GM19351 (cell line): ENCODE results near the gene RARRES1.

Experiments
- ATAC-seq: cut with Tn5 transposase; IDR thresholded peaks from one replicate; pipeline ENCODE4 v1.9.1; 2021; ENCODE audit warnings: mild to moderate bottlenecking, moderate library complexity; ENCODE audit not compliant: unreplicated experiment

The RARRES1 gene, protein sequence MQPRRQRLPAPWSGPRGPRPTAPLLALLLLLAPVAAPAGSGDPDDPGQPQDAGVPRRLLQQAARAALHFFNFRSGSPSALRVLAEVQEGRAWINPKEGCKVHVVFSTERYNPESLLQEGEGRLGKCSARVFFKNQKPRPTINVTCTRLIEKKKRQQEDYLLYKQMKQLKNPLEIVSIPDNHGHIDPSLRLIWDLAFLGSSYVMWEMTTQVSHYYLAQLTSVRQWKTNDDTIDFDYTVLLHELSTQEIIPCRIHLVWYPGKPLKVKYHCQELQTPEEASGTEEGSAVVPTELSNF

DNA sequence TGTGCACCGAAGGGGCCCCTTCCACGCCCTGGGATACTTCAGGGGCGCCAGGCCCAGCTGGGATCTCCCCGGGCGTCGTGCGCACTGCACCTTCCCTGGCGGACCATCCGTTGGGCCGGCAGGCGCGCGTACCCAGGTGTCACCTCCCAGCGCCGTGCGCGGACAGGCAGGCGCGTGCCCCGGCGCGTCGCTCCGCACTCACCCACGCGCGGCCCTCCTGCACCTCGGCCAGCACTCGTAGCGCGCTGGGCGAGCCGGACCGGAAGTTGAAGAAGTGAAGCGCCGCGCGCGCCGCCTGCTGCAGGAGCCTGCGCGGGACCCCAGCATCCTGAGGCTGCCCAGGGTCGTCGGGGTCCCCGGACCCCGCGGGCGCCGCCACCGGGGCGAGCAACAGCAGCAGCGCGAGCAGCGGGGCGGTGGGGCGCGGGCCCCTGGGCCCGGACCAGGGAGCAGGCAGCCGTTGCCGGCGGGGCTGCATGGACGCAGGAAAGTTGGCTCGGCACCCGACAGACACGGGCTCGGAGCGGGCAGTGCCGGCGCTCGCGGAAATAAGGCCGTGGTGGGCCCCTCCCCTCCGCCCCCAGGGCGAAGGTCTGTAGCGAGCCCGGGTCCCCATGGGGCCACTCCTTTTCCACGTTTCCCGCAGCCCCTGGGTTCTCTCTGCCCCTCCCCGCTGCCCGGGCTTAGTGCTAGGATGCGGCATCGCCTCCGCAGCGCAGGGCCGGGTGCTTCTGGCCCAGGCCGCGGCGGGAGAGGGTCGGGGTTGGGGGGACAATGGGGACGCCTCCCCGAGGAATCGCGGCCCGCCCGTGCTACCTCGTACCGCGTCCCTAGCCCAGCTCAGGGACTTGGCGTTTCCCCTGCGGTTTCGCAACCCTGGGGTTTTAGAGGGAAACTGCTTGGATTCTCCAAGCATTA is at the start of gene RARRES1:
Gene RARRES1 (minus strand): TSS at position 520 of the 918 bp plus-strand sequence. CDS start 42 bp downstream, at position 478.
- peak; percentile 67 for ATAC-seq

DNA sequence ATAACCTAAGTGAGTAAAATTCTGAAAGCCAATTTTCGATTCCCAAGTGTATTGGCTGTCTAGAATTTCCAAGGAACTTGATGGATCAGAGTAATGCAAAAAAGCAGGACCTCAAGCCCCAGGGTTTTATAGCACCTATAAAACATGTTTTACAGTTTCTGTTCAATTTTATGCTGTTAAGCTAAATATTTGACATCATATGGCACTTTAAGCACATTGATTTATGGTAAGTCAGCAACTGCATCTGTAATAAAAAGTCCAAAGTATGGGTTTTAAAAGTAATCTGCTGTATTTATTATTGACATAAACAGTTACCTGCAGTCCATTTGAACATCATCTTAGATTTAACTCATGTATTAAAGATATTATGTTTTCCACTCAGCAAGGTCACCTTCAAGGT is 49.6 kb upstream of the RARRES1 start:
- ATAC-seq: no peak

DNA sequence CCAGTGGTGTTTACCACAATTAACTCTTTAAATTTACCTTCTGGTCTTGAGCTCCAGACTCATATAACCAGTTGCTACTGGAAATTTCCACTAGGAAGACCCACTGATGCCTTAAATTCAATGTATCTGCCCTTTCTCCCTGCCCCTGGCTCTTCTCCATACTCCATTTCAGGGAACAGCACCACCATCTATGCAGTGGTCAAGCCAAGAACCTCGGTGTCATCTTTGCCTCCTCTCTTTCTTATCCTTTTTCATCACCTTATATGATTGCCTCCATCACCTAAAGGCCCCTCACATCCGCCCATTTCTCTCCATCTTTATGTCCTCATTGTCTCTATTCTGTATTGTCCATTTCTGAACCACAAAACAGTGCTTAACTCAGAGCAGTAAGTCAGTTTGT is 48.9 kb upstream of the RARRES1 start:
- no peak for ATAC-seq

DNA sequence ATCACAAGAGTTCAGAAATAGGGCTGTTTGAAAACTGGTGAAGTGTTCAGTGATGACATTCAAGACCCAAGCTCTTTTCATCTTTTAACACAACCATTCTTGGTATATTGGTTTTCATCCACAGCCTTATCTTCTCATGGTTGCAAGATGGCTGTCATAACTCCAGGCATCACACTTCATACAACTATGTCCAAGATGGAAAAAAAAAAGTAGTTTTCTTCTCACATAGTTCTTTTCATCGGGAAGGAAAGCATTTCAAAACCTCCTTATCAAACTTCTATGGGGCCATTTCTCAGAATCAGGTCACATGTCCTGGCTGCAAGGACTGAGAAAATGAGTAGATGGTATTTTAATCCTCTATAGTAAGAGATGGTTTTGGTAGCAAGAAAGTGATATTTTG is 48.5 kb upstream of the RARRES1 start:
- ATAC-seq: no peak

DNA sequence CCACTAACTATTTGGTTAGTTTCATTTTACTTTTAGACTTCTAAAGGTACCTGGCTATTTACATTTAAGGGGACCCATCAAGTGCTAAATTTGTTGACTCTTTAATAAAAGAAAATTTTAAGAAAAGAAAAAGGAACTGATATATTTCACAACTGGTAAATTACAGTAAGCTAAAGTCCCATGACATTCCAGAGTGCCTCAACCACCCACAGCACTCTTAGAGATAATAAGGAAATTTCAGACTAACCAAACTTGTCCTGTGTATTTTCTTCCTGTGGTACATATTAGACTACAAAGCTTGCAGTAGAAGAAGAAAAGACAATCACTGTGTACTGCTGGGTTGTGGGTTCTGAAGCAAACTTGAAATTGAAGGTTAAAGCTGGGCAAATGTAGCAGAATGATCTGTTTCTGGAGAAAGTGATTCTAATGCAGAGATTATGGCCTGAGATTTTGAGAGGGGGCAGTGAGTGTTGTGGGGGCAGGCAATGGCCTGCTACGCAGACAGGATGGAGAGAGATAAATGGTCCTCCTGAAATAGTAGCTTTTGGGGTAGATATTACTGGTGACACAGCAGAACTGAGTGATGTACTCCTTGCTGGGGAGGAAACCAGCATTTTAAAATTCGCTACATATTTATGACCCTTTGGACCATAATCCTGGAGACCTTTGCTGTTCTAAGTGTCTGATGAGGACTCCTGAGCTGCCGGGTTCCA is 45.1 kb upstream of the RARRES1 start:
- ATAC-seq: no peak

DNA sequence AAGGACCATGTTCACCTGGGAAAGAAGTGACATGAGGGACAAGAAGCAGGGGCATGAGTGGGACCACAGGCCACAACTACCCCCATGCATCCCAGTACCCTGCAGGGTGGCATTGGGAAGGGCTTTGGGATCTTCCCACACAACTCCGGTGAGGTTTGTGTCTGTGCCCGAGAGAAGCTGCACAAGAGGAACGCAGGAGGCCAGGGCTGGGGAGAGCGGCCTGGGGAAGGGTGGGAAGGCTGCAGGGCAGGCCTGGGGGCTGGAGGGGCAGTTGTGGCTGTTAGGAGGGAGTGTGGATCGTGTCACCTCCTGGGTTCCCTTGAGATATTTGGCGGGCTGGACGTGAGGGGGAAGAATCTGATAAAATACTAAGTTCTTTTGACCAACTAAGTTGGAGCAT is 44.3 kb upstream of the RARRES1 start:
- no peak for ATAC-seq

DNA sequence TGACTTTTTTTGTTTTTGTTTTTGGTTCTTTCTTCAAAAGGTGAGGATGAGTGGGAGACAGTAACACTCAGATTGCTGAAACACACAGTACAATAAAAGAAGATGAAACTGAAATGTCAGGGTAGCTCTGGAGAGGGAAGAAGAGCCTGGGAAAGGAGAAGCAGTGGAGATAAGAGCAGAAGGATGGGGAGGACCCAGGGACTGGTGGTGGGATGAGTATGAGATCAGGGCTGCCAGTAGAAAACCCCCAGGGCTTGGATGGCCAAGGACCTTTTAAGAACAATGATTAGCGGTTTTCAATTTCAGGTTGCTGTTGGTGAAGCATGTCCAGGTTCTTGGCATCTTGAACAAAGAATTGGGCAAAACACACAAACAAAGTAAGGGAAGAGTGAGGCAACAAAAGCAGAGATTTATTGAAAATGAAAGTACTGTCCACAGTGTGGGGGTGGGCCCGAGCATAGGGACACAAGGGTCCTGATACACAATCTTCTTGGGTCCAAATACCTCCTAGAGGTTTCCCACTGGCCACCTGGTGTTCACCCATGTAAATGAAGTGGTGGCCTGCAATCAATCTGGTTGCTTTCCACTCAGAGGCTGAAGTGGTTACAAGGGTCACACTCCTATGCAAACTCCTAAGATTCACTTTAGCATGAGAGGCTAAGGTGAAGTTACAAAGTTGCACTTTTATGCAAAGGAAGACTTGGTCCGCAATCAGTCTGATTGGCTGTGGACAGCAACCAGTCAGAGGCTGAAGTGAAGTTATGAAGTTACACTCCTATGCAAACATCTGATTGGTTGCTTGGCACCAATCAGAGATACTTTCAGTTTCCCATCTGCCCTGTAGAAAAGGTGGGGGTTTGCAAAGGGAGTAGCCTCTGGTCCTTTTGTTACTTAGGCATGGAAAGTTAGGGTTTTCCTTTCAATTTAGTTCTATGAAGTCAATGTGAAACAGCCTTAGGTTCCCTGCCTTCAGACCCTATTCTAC is 43.5 kb upstream of the RARRES1 start:
- ATAC-seq: peak; percentile 68

DNA sequence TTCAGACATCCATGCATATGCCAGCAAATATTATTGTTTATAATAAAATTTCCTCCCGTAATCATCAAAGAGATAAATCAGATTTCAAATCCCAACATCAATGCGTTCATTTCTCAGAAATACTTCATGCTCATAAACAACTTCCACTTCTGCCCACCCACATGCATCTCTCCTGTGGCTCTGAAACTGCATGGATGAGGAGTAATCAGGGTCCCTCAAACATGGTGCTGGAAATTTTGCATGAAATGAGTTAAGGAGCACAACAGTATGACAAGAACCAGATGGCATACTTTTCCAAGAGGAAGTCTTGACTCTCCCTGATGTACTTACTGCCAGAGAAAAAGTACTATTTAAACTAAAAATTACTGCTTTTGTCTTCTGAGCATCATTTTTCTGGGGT is 42.7 kb upstream of the RARRES1 start:
- no peak for ATAC-seq

DNA sequence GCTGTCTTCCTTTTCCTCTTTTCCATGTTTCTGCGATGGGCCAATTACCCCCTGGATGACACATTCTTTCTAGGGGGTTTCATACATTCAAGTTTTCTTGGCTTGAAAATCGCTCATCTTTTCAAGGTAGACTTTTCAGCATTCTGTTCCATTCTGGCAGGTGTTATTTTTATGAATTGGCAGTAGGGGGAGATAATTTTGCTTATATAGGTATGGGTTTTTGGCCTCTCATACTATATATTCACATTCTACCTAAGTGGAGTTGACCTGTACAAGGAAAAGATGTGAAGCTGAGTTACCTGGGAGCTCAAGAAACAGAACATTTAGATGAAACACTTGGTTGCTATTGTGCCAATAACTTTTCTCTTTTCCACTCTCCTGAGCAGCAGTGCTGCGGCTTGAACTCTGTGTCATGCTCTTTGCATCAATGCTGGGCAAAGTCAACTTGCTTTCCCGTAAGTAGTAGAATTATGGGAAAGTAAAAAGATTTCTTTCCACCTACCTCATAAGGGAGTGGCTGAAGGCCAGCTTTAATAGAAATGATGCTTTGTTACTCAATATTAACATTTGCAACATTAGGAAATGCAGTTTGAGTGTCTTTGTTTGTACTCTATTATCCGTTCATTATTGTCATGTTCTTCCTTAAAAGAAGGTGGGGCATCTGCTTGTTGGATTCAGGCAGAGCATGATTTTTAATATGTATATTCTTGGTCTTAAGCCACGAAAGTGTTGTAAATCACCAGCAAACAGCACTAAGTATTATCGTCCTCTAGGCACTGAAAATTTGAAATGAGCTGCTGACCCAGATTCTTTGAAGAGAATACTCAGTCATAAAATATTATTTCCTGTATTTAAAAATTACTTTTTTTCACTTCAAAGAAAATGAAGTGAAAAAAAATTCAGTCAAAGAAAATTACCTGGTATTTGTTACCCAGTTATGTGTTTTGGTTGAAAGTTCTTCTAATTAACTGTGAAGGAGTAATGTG is 41.9 kb upstream of the RARRES1 start:
- ATAC-seq: no peak

DNA sequence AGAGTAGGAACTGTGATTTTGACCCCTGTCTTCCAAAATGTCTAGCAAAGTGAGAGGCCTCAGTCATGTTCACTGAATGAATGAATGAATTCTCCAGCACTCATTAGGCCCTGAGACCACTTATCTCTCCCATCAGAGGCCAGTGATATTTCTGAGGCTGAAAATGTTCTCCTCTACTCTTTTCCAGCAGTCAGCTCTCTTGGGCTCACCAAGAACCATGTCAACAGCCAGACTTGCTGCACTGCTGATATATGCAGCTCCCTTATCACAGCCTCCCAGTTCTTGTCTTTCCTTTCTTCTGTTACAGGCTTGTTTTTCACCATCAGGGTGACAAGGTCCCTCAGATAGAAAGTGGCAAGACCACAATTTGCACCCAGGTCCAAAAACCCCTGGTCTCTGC is 40.9 kb upstream of the RARRES1 start:
- no peak for ATAC-seq

DNA sequence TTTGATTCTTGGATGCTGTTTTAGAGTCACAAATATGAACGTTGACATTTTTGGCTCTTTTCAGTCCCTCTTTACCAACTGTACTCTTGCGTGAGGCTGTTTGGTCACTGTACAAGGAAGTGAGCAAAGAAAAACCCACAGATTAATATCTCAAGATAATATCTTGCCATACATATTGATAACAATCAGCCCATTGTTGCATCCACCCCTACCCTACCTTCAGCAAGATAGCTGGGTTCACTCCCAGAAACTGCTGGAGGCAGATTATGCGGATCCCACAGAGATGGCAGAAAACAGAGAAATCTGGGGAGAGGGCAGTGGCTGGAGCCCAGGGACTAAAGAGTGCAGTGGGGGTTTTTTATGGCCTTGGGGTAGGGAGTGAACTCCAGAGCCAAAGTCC is 39.7 kb upstream of the RARRES1 start:
- ATAC-seq: no peak

DNA sequence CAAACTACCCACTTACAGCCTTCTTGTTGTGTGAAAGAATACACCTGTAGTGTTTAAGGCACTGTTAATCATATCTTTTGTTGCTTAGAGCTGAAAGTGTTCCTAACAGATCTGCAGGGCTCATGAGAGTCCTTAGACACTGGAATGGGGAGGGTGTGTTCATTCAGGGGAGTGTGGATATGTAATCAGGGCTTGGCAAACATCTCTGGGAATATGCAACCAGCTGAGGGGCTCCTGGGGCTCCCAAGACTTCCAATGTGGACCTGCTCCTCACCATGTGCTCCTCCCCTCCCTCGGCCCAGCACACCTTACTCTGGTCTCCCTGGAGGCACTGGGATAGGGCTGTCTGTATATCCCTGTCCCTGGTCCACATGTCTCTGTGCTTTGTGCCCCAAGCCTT is 39.3 kb upstream of the RARRES1 start:
- ATAC-seq: no peak

DNA sequence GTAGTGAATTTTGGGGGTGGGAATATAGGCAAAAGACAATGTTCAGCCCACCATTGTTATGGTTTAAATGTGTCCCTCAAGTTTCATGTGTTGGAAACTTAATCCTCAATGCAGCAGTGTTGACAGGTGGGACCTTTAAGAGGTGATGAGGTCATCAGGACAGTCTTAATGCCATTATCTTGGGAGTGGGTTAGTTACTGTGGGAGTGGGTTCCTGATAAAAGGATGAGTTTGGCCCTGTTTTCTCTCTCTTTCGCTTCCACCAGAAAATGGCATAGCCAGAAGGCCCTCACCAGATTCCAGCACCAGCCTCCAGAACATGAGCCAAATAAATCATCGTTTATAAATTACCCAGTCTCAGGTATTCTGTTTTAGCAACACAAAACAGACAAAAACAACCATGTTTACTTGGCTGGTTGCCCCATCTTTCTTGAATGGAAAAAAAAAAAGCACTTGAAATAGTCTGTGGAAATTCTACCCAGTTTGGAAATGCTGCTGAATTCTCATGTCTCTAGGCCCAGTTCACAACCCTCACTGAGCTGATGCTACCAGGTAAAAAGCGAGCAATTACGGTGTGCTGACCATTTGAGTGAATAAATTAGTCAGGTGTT is 38.6 kb upstream of the RARRES1 start:
- no peak for ATAC-seq

DNA sequence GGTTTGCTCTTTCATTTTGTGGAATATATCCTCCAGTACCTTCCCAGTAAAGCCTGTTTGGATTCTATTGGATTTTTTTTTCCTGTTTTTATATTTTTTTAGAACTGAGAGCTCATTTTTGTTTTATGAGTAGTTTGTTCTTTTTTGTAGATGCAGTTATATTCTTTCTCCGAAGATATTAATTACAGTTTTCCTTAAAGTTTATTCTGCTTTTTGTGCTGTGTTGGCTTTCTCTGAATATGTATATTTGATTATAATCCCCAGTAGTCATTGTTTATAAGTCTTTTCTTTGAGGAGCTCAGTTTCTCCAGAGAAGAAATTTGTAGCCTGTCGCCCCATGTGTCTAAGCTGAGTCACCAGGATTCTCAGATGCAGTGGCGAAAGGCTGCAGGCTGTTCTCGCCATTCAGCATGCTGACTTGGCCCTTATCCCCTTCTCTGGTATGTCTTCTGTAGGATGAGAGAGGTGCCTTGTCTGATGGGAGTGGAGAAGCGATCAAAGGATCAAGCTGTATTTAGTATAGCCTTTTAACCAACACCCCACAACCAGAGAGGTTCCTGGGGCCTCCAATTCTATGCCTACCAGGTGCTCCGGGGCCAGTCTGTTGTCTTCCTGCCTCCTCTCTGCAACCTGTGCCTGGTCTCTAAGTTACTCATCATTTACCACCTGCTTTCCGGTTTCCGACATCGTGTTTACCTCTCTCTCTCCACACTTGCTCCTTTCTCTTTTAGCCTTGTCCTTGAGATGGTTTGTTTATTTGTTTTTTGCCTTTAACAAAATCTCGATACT is 37.9 kb upstream of the RARRES1 start:
- no peak for ATAC-seq

DNA sequence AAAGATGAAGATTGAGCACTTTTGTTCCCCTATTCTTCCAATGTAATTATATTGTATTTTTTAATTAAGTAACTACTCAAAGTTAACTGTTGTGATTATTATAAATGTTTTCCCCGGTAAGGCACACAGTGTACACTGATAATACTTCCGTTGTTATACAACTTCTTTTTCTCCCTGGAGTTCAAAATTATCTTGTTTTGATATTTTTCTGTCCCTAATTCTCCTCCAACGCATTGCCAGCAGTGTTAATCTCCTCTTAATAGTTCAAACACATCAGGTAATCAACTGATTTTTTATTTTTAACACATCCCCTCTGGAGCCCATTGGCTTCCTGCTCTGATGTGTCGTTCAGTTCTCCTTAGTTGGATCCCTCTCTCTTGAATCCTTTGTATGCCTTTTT is 37.3 kb upstream of the RARRES1 start:
- no peak for ATAC-seq

DNA sequence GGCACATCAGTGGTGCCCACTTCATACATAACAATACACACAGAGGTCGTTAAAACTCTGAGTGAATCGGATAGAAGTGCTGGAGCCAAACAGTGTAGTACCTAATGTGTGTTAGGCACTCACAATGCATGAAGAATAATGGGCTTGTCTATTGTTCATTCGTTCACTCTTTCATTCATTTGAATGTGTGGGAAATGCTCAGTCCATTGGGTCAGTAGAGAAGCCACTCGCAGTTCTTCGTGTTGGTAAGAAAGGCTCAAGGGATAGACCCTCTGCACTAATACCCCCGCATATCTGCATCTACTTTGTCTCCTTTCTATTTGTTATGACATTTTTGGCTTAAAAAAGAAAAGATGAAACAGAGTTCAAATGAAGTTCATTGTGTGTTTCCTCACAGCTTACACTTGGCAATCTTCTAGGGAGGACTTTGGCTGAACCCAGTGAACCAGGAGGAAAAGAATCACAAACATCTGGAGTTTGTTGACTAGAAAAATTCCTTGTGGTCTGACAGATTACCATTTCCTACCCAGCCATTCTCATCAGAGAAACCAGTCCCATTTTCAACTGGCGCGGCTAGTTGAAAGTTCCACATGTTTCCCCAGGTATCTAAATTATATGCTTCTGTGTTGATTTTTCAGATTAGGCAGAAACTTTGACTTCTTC is 36.8 kb upstream of the RARRES1 start:
- no peak for ATAC-seq

DNA sequence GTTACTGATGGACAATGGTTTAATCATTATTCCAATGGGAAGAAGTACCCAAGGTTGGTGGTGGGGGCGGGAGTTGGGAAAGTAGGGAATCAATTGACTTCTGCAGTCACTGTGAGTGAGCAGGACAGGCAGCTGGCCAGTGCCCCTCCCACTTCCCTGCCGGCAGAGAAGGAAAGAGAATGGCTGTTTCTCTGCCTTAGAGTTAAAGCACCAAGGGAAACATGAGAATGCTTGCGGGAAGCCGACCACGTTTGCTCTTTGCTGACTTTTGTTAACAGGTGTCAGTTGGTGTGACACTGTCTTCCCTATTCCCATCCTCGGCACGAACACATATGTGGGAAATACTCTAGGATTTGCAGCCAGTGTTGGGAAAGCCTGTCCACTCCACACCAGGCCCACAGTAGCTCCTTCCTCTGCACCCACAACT is 36.1 kb upstream of the RARRES1 start:
- ATAC-seq: no peak
